CD4-positive, alpha-beta T cell treated with Interleukin-21 for 1 hour (primary cell): ENCODE measurements around the gene RAET1E.
A peak's percentile ranks its signal among the peaks of the same experiment; 100 is the strongest.
"Not testable (repeated sequence)": the region's sequence is repeated elsewhere in the genome, so short reads cannot be mapped to it uniquely, and the experiment has no call there.

Source experiments
- DNase-seq: peaks from one replicate; pipeline ENCODE4 v3.0.0-alpha.2; 2020

The RAET1E gene

GRCh38 chr6:149907317-149907716, 9.4 kb upstream of the RAET1E start:
- no peak for DNase-seq

- DNase-seq, result no peak
These were observed 8.5 kb upstream of the RAET1E start for GRCh38 chr6:149906405-149906804.

GRCh38 chr6:149905911-149906371, 8.0 kb upstream of the RAET1E start:
- no peak for DNase-seq

GRCh38 chr6:149905371-149905910, 7.5 kb upstream of the RAET1E start:
- DNase-seq, result no peak

- DNase-seq, result no peak
These were observed 6.9 kb upstream of the RAET1E start for GRCh38 chr6:149904661-149905370.

- DNase-seq, result no peak
These were observed 6.2 kb upstream of the RAET1E start for GRCh38 chr6:149903938-149904611.

GRCh38 chr6:149901444-149902140, 3.7 kb upstream of the RAET1E start:
- no peak for DNase-seq

GRCh38 chr6:149900620-149901443, 2.9 kb upstream of the RAET1E start:
- DNase-seq, result no peak

GRCh38 chr6:149899926-149900619, 2.2 kb upstream of the RAET1E start:
- DNase-seq, result no peak

- no peak for DNase-seq
These were observed 1.6 kb upstream of the RAET1E start for GRCh38 chr6:149899486-149899885.

GRCh38 chr6:149898966-149899365, 1.1 kb upstream of the RAET1E start:
- no peak for DNase-seq

GRCh38 chr6:149897015-149897697, 757 bp downstream of the RAET1E start:
- no peak for DNase-seq

- DNase-seq, result no peak
These were observed 1.4 kb downstream of the RAET1E start for GRCh38 chr6:149896491-149896890.

GRCh38 chr6:149895833-149896271, 2.1 kb downstream of the RAET1E start:
- peak; percentile 40 for DNase-seq

- DNase-seq, result no peak
These were observed 2.8 kb downstream of the RAET1E start for GRCh38 chr6:149895048-149895590.

GRCh38 chr6:149891864-149892263, 6.0 kb downstream of the RAET1E start:
- not testable (repeated sequence) for DNase-seq

- no peak for DNase-seq
These were observed 6.7 kb downstream of the RAET1E start for GRCh38 chr6:149891259-149891658.

GRCh38 chr6:149890629-149891045, 7.3 kb downstream of the RAET1E start:
- no peak for DNase-seq

GRCh38 chr6:149889326-149889725, 8.6 kb downstream of the RAET1E start:
- no peak for DNase-seq

GRCh38 chr6:149888659-149889058, 9.3 kb downstream of the RAET1E start:
- no peak for DNase-seq

GRCh38 chr6:149888093-149888492, 9.8 kb downstream of the RAET1E start:
- DNase-seq, result no peak
